Activated naive CD4-positive, alpha-beta T cell treated with anti-CD3 and anti-CD28 coated beads, Interleukin-2, amount 50 U/mL, for 16 hours (primary cell): Measurements from ENCODE around the gene COX6B2.

ENCODE experiments used
- DNase-seq: peaks from one replicate; pipeline ENCODE4 v3.0.0-alpha.2; 2020

The COX6B2 gene

GRCh38 chr19:55383279-55384130, 29.0 kb upstream of the COX6B2 start:
- DNase-seq, result peak; percentile 57

- no peak for DNase-seq
Measured at GRCh38 chr19:55382522-55383054, 28.1 kb upstream of the COX6B2 start.

DNA sequence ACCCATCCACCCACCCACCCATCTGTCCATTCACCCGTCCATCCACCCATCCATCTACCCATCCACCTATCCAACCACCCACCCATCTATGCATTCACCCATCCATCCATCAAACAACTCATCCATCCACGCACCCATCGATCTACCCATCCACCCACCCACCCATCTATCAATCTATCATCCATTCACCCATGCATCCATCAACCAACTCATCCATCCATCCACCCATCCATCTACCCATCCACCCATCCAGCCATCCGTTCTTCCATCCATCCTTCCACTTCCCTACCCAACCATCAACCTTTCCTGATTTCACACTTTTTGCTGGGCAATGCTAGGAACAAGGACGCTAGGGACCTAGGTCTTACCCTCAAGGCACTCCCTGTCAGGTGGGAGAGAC, 27.5 kb upstream of the COX6B2 start:
- no peak for DNase-seq

GRCh38 chr19:55379174-55379573, 24.7 kb upstream of the COX6B2 start:
- DNase-seq, result no peak

GRCh38 chr19:55377356-55378131, 23.0 kb upstream of the COX6B2 start:
- no peak for DNase-seq

GRCh38 chr19:55376241-55376933, 21.9 kb upstream of the COX6B2 start, which contains the start of gene TMEM190:
Gene TMEM190 (plus strand): TSS chr19:55376826. CDS start chr19:55376854, 28 bp downstream.
- DNase-seq, result no peak

DNA sequence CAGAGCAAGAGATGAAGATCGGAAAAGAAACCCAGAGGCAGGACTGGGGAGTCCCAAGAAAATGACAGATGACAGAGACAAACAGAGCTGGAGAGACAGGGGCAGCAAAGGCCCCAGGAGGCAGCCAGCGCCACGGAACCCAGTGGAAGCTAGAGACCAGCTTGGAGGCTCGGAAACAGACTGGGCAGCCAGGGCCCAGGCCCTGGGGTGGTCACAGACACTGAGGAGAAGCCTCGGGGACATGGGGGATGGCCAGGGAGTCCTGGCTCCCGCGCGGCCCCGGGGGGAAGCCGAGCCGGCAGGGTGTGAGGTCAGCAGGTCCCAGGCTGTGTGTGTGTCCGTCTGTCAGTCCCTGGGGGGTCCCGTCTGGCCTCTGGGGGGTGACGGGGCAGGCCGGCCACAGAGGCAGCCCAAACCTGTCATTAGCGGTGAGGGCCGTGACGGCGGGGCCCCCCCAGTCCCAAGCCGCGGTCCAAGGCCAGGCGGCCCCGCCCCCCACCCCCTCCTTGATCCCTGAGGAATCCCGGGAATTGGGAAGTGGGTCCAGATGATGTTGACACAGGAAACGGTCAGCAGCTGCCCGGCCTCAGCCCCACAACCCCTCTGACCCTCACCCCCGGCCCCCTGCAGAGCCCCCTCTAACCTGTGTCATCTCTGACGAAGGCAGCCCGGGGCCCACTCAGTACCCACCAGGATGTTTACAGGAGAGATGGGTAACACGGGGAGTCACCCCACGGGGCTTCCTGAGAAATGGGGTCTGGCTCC, 19.7 kb upstream of the COX6B2 start:
- DNase-seq, result no peak

GRCh38 chr19:55373306-55373992, 18.9 kb upstream of the COX6B2 start:
- no peak for DNase-seq

- DNase-seq, result no peak
Measured at GRCh38 chr19:55372316-55373081, 18.0 kb upstream of the COX6B2 start.

GRCh38 chr19:55370305-55370988, 15.9 kb upstream of the COX6B2 start, which contains the start of gene IL11:
Gene IL11 (minus strand): TSS chr19:55370463. CDS start chr19:55370310, 153 bp downstream.
- DNase-seq, result no peak

- DNase-seq, result peak; percentile 42
Measured at GRCh38 chr19:55369653-55370304, 15.3 kb upstream of the COX6B2 start.

DNA sequence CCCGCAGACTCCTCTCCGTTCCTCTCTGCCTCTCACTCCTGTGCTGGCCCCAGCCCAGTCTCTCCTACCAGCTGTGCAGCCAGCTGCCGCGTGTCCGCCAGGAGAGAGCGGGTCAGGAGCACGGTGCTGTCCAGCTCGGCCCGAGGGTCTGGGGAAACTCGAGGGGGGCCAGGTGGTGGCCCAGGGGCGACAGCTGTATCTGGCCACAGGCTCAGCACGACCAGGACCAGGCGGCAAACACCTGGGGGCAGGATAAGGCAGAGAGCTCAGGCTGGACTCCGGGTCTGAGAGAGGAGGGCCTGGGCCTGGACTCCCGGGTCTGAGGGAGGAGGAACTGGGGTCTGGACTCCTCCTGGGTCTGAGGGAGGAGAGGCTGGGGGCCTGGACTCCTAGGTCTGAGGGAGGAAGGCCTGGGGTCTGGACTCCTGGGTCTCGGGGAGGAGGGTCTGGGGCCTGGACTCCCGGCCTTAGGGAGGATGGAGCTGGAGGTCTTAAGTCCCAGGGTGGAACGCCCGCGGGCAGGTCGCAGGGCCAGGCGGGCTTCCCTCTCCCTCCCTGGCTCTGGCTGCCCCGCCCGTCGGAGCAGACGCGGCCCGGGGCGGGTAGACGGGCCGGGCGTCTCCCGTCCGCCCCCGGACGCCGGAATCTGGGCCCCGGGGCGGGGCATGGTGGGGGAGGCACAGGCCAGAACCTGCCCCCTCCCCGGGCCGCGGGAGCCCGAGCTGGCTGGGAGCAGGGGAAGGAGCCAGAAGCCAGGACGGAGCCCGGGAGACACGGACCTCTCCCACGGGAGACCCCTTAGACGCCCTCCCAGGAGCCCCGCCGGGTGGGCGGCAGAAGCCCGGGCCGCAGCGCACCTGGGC, 14.4 kb upstream of the COX6B2 start:
- no peak for DNase-seq

DNA sequence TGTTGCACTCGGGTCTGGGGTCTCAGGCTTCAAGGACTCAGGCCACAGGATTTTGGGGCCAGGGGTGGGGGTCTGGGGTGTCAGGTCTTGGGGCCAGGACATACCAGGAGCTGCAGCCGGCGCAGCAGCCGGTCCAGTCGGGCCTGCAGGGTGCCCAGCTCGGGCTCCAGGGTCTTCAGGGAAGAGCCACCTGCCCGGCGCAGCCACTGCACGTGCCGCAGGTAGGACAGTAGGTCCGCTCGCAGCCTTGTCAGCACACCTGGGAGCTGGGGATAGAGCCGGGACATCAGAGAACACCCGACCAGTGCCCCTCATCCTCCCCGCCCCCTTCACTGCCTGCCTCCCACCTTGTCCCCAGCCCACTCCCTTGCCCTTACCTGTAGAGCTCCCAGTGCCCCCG, 13.6 kb upstream of the COX6B2 start:
- no peak for DNase-seq

- no peak for DNase-seq
Measured at GRCh38 chr19:55366790-55367189, 12.3 kb upstream of the COX6B2 start.

DNA sequence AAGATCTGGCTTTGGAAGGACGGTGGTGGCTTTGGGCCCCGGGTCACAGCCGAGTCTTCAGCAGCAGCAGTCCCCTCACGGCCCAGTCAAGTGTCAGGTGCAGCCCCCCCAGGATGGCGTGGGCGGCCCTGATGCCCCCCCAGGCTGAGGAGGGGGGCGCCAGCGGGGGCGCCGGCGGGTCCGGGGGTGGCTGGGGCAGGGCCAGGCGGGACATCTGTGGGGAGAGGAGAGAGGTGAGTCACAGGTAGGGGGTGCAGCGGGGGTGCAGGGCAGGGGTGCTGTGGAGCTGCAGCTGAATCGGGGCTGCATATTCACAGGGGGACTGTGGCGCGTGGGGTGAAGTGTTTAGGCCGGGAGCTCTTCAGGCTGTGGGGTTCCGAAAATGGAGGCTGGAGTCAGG, 11.4 kb upstream of the COX6B2 start:
- no peak for DNase-seq

DNA sequence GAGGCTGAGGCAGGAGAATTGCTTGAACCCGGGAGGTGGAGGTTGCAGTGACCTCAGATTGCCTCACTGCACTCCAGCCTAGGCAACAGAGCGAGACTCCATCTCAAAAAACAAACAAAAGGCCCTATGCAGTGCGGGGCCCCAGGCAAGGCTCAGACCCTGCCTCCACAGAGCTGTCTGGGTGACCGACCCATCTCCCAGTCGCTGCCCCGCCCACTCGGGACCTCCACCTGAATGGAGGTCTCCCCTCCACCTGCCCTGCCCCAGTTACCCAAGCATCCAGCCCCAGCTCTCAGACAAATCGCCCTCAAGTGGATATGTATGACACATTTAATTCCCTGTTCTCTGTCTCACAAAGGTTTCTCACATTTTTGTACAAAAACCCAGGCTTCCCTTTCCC, 10.7 kb upstream of the COX6B2 start:
- DNase-seq, result no peak

GRCh38 chr19:55362990-55363716, 8.6 kb upstream of the COX6B2 start, which contains the start of gene GARIN5B:
Gene GARIN5B (minus strand): TSS chr19:55363260. CDS start chr19:55363066, 194 bp downstream.
- DNase-seq, result no peak
